Activated CD4-positive, CD25-positive, alpha-beta regulatory T cell (primary cell): ENCODE data around the gene COX18.

Experiments used
- DNase-seq, 4 experiments: peaks; one replicate each; lab custom pipeline; 2025; lab: John Stamatoyannopoulos, UW

Gene COX18, protein sequence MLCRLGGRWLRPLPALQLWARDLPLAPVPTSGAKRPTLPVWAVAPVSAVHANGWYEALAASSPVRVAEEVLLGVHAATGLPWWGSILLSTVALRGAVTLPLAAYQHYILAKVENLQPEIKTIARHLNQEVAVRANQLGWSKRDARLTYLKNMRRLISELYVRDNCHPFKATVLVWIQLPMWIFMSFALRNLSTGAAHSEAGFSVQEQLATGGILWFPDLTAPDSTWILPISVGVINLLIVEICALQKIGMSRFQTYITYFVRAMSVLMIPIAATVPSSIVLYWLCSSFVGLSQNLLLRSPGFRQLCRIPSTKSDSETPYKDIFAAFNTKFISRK

DNA sequence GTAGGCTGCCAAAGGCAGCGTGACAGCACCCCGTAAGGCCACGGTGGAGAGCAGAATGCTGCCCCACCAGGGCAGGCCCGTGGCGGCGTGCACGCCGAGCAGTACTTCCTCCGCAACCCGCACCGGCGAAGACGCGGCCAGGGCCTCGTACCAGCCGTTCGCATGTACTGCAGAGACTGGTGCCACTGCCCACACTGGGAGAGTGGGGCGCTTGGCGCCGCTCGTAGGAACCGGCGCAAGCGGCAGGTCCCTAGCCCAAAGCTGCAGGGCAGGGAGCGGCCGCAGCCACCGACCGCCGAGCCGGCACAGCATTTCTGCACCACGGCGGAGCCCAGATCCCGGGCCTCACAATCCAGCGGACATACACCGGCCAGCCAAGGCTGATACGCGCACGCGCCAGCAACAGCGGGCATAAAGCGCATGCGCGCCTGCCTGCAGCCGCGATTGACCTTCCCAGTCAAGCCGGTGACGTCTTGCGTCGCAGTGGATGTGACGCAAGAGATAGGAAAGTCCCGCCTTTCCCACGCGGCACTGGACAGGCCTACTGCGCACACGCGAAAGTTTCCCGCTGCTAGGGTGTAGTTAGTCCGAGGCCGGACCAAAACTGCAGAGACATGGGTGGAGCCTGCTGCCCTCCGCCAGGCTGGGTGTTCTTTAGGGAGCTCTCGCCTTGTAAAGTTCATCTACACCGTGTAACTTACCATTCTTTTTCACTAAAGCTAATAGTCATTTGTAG is at the start of gene COX18:
TSS of gene COX18 (minus strand) at position 379 of the 736 bp plus-strand sequence. CDS start at position 312, 67 bp downstream.
- DNase-seq: peak; percentile 81 to 91 (median 83)

DNA sequence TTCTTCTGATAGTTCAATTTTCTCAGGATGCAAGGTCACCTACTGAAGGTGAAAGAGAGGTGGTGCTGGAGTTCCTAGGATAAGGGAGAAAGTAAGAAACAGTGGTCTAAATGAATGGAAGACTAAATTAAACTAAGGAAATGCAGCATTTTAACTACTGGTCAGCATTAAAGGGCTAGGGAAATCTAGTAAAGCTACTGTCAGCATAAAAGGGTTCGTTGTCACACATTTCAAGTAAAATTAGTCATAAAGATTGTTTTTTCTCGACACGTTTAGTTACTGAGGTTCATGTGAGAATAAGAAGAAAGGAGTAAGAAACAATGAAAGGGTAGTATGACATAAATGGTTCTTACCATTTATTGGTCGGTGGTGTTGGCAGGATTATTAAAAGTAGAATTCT is 40.0 kb upstream of the COX18 start:
- DNase-seq: no peak

DNA sequence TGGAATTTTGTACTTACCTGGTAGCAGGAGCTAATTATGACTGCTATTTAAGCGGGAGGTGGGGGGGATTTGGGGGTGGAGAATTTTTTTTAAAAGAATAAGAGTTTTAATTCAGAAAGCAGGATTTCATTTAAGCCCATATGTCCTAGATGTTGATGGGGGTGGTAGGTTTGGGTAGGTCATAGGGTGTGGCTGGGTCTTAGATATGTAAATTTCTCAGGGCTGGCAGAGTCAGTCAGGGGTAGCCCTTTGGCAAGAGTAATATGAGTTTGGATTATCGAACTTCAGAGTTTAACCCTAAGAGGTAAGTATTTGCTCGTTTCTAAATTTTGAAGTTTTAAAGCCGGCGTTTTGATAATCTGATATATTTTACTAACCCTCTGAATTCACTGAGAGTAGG is 35.2 kb upstream of the COX18 start:
- no peak for DNase-seq

DNA sequence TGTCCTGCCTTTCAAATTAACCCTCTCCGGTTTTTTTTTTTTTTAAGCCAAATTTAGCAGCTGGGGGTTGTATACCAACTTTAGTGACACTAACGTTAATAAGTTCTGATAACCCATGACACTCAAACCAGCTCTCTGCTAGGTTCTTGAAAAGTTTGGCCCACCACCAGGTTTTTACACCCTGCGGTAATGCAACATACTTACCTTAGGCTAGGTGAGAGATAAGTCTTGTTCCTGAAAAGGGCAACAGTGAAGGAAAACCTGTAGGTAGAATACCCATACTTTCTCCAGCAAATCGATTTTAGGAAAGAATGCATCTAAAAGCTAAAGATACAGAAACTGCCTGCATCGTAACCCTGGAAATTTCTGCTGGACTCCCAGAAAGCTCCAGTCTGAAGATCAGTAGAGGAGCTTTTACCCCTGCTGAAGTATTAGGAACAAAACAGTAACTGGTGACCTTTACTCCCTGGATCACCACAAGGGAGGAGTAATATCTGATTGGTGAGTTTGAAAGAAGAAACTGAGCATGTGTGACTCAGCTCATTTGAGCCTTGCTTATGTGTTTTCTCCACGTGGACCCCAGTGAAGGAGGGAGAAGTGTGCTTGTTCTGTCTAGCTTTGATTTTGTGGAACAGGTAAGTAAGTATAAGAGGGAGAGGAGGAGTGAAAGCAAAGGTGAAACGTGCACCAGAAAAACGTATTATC is 34.4 kb upstream of the COX18 start:
- DNase-seq: no peak

DNA sequence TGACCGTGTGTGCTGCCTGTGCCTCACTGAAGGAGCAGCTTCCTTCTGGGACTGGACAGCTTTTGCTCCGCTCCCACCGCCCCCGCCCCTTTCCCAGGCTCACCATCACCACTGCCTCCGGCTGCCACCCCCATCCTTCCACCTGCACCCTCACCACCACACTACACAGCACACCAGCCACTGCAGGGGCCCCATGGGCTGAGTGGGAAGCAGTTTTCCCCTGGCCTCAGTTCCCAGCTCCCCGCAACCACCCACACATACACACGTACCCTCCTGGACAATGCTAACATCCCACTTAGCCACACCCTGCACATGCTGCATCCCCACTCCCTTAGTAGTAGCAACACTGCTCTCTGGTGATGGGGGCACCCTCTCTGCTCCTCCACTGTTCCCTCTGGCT is 29.6 kb upstream of the COX18 start:
- DNase-seq: no peak

DNA sequence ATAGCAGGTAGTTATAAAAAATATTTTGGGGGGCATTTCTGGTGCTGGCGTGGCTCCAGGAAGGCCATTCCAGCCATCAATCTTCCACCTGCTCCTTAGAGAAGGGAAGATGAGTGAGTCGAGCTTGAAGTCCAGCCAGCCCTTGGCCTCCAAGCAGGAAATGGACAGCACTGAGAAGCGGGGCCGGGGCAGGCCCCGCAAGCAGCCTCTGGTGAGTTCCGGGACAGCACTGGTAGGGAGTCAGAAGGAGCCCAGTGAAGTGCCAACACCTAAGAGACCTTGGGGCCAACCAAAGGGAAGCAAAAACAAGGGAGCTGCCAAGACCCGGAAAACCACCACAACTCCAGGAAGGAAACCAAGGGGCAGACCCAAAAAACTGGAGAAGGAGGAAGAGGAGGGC is 29.2 kb upstream of the COX18 start:
- no peak for DNase-seq

DNA sequence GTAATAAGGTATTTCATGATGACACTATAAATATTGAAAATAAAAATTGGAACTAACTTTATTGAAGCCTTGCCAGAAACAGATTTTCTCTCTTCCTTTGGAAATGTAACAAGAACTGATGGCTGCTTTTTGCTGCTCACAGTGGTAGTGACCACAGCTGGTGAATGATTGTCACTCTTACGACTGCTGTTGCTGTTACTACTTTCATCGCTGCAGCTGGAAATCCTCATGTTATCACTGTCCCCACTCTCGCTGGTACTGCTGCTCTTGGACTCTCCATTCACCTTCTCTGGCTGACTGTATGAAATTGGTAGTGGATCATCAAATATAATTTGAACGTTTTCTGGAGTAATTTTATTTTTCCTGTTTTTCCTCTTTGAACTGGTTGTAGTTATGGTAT is 28.5 kb upstream of the COX18 start:
- DNase-seq: no peak

DNA sequence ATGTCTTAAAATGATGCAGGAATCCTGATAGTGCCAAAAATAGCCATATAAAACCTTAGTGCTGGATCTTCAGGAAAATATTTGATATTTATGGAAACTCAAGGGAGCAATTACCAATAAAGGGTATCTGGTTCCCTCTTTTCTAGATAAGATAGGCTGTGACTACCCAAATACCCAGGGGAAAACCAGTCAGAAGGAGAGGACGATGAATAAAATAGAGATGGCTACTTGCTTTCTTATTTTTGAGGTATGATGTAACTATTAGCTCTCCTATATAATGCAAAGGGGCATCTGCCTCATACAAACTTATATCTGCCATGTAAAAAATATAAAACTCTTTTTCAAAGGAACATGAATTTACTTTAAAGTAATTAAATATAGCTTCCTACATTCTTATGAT is 23.4 kb upstream of the COX18 start:
- DNase-seq: no peak

DNA sequence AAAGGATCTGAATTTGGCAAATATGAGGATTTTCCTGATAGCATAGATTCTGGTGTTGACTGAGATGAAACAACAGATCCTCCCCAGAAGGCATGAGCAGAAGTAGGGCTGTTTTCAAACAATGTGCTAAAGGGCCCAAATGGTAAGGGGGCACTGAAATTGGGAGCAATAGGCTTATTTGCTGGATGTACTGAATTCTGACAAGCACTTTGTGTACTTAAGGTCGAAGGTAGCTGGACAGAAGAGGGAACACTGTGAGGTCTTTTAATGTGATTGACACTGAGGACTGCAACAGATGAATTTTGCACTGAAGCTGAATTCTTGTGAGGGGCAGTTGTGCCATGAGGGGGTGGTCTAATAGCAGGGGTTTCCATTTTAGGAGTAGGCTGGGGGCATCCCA is 21.2 kb upstream of the COX18 start:
- DNase-seq: no peak

DNA sequence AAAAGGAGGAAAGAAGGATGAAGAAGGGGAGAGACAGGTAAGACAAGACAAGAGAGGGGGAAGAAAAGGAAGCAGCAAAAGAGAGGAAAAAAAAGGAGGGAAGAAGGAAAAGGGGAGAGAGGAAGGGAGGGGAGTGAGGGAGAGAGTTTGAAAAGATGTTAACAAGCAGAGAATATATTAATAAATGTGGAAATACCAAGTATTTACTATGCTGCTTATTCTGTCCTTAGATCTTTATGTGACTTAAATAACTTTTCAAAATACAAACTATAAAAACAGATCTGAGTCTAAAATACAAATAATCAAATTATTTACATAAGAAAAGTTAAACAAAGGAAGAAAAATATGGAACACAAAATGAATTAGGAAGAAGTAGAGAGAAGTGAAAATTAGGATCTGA is 18.4 kb upstream of the COX18 start:
- no peak for DNase-seq

DNA sequence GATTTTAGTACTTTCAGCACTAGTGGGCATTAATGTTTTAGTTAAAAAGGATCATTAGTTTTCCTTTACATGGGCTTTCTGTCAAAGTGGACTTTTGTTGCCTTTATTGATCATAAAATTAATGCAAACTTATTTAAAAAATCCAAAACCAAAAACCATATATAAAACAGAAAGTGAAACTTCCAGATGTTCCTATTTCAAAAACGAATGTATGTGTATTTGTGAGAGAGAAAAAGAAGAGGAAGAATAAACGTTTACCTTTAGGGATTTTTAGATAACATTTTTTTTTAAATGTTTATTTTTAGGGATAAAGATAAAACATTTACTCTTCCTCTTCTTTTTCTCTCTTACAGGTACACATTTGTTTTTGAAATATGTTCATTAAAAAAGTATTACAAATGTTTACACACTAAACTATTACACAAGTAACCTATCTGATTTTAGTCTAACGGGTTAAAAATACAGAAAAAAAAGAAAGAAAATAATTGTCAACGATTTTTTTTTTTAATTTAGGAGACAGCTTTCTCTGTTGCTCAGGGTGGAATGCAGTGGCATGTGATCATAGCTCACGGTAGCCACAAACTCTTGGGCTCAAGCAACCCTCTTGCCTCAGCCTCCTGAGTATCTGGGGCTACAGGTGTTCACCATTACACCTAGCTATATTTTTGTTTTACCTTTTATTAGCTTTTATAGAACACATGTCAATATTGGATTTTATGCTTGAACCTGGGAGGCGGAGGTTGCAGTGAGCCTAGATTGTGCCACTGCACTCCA is 16.8 kb upstream of the COX18 start:
- DNase-seq: no peak

DNA sequence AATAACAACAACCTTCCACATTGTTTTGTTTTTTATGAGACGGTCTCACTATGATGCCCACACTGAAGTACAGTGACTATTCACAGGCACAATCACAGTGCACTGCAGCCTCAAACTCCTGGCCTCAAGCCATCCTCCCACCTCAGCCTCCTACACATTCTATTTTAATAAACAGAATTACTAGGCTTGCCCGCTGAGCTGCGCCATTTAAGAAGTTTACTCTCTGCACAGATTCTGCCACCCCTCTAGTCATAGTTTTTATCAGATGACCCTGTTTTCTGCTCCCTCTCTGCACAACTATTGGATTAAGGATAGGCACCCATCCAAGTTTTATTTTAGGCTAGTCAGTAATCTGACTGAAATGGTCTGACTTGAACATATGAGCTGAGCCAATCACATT is 11.3 kb upstream of the COX18 start:
- no peak for DNase-seq

DNA sequence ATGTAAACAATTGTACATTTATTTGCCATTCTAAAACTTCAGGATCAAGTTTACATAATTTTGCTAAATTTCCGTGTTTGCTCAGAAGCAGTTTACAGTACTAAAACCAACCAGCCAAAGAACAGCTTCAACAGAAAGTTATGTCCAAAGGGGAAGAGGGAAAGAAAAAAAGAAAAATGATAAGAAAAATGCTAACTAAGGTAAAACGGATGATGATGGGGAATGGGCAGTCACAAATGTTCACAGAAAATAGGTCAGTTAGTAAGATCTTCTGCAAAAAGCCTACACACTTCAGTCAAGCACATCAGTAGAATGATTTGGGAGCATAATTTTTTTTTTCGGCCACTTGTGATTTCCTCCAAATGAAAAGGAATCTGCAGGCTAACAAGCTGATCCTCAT is 6.3 kb upstream of the COX18 start:
- no peak for DNase-seq

DNA sequence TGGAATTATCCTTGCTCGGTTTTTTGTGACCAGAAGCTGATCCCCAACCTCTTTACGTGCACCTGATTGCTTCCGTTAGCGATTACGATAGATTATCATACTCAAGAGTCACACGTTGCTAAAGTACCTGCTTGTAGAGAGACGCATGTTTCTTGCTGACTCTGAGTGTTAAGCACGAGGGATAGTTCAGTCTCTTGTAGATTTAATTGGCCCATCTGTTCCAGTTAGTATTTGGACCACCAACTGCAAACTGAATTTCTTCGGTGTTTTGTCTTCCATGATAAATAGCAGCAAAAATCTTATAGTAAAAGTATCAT is 516 bp upstream of the COX18 start:
- no peak for DNase-seq

DNA sequence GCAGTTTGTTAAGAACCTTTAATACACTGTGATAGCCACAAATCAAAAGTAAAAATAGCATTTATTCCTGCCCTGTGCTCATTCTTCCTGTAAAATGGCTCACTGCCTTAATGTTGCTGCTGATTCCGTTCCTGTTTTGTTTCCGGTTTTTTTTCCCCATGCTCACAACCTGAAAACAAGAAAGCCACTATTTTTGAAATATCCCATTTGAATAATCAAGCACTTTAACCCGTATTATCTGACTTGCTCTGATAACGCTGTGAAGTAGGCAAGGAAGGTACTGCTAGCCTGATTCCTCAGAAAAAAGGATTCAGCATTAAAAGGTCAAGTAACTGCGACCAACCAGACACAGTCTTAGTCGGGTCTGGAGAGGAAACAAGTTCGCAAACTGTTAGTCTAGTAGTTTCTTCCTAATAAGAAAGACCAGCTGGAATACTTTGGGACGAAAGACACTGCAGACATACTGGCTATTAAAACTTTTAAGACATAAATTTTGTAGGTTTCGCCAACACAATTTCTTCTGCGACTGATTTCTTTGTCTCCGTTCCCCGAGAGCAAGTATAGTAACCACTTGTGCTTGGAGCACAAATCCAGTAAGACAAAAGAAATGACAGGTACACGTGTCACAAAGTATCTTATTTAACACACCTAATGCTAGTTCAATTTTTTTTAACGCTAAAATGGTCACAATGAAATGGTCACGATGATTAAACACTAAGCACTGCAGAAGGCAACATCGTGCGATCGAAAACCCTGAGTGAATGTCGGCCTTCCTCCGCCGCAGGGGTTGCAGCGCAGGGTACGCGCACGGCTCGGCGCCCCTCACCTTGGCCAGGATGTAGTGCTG is 802 bp downstream of the COX18 start:
- DNase-seq: no peak

DNA sequence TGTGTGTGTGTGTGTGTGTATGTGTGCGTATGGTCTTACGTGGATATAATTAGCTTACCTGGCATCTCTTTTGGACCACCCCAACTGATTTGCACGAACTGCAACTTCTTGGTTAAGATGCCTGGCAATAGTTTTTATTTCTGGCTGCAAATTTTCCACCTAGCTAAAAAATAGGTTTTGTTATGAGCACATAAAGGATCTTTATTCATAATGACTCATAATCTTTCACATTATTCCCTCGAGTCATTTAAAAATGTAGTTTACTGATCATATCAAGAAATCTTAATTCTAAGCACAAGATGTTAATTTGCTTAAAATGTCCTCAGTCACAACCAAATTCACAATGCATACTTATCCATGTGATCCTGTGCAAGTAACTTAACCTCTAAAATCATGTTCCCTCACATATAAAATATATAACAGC is 1.5 kb downstream of the COX18 start:
- DNase-seq: no peak

DNA sequence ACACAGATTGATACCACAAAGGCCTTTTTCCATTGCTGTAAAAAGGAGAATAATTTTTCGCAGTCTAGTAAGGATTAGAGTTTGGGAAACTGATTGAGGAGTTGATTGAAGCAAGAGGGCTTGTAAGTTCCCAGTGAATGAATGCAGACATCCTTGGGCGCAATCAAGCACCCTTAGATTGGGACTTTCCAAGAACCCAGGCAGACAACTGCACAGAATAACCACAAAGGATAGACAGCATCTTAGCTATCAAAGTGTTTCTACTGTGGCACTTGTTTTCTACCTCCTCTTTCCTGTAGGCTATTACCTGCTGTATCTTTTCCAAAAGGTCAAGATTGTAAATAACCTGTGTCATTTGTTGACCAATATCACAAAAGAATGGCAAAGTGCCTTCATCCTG is 2.6 kb downstream of the COX18 start:
- DNase-seq: no peak

DNA sequence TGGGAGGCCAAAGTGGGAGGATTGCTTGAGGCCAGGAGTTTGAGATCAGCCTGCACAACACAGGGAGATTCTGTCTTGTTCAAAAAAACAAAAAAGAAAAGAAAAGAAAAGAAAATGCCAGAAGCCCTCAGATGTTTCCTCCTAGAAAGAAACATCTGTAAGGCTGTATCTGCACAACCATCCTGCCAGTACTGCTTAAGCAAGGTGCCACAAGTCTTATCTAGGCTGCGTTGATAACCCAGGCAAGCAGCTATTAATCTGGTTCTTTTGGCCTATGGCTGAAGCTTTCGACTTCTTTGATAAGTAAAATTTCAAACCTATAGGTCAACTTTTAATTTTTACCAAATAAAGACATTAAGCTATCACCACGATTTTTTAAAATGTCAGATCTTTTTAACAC is 3.1 kb downstream of the COX18 start:
- DNase-seq: no peak

DNA sequence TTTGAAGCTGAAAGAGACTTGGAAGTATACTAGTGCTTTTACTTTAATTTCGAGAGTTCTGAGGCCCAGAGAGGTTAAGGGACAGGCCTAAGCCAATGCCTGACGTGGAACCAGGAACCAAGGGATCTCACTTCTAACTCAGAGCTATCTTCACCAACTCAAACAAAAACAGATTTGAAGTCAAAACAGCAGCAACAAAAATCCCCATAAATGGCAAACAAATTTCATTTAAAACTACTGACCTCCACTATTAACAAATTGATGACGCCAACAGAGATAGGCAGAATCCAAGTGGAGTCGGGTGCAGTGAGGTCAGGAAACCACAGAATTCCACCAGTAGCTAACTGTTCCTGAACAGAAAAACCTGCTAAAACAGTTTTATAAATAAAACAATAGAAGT is 5.0 kb downstream of the COX18 start:
- no peak for DNase-seq

DNA sequence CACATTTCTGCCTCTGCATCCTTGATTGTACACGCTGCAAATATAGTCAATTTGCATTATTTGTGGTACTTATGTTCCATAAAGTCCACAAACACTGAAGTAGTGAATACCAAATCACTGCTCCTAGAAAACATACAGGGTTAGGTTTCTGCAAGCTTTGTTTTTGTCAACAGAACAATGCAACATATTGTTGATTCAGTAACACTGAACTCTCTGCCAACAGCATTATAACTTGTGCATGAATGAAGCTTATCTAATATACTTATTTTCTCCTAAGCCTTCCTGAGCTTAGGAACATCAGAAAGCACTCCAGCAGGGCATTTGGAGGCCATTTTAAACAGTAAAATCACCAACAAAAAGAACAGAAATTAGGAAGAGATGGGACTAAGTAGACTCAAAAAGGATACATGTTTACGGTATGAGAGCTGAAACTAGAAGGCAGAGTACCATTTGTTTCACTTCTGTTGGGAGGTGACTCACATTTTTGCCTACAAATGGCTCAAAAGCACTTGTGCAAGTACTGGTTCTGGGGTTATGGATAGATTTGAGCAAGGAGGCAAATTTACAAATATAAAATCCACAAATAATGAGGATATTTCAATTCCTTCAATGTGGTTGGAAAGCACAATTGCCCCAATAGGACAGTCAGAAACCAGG is 14.1 kb downstream of the COX18 start:
- DNase-seq: no peak

DNA sequence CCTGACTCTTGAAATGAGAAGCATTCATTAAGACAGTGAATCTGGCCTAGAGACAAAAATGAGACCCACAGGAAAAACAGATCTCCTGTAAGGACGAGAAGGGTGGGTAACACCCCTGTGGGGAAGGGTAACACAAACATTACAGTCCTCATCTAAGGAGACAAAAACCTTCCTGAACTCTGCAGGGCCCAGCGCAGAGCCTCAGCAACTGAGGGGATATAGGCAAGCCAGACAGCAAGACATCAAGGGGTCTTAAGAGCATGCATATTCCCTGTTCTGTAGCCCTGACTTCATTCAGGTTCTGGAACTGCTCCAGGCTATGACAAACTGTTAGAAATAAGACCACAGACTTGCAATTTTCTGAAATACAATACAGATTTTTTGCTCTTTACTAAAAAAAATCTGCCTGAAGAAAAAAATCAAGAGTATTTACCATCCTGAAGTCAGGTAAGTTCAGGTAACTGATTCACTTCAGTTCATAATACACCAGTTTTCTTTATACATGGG is 15.5 kb downstream of the COX18 start:
- no peak for DNase-seq
